Tibial nerve (tissue), 4 donors: ENCODE measurements around the gene DEGS1. TPM values are rescaled to one million over a fixed set of nuclear protein-coding genes. Genes with fewer than 3 reads are reported as not detected.
A peak's percentile ranks its signal among the peaks of the same experiment; 100 is the strongest.
"Not testable (repeated sequence)": the region's sequence is repeated elsewhere in the genome, so short reads cannot be mapped to it uniquely, and the experiment has no call there.

ENCODE experiments used
- DNase-seq, 2 donors: peaks; one replicate each; pipeline ENCODE4 v3.0.0-alpha.2; 2019; ENCODE audit warnings: low spot score in 2 of 2
- H3K27ac ChIP-seq, 4 donors: fragments of 200-600 bp; sonication (generic) in 3 of 4; one replicate each; pipeline ENCODE4 v1.5.1; 2017 to 2019; ENCODE audit warnings: mild to moderate bottlenecking in 1 of 4
- H3K27me3 ChIP-seq, 2 donors: fragments of 200-600 bp; sonication (generic) in 1 of 2; one replicate each; pipeline versions ENCODE4 v1.5.1 to v1.6.0; 2017 to 2019
- H3K36me3 ChIP-seq, 3 donors: fragments of 200-600 bp; sonication (generic); one replicate each; pipeline ENCODE4 v1.5.1; 2018 to 2019
- H3K4me1 ChIP-seq, 4 donors: fragments of 200-600 bp; sonication (generic) in 3 of 4; one replicate each; pipeline ENCODE4 v1.5.1; 2017 to 2019
- H3K4me3 ChIP-seq, 4 donors: fragments of 200-600 bp; sonication (generic) in 3 of 4; one replicate each; pipeline ENCODE4 v1.5.1; 2017 to 2019; ENCODE audit warnings: mild to moderate bottlenecking in 1 of 4, moderate library complexity in 1 of 4
- H3K9me3 ChIP-seq, 4 donors: fragments of 200-600 bp; sonication (generic) in 3 of 4; one replicate each; pipeline ENCODE4 v1.5.1; 2017 to 2019
- EP300 ChIP-seq, 2 donors: sonication (generic); formaldehyde crosslinking; IDR thresholded peaks; one replicate each; pipeline ENCODE4 v1.6.1; 2017; ENCODE audit warnings: antibody characterized with exemption in 2 of 2, mild to moderate bottlenecking in 1 of 2
- POLR2A ChIP-seq, 2 donors: fragments of 450-650 bp; IDR thresholded peaks; one replicate each; pipeline ENCODE4 v1.6.1; 2017; ENCODE audit warnings: antibody characterized with exemption in 2 of 2, mild to moderate bottlenecking in 2 of 2, moderate library complexity in 2 of 2
- WGBS, 2 donors: methylation state at CpG; one replicate each; pipeline ENCODE4 v1.1.5; 2018; 5-methylcytosine and 5-hydroxymethylcytosine counted together
- total RNA-seq, 4 donors: library from RNA; depleted of rRNA; stranded (reverse); fragments of >200 nt; gene quantifications; one replicate each; pipeline ENCODE4 v1.1.0, GENCODE V29; 2016
- TF ChIP-seq, protein P1 (sequence below), 5 experiments: fragments of 200-600 bp in 3 of 5; fragments of 450-650 bp in 2 of 5; sonication (generic) in 3 of 5; IDR thresholded peaks; one replicate each; pipeline ENCODE4 v1.5.1; 2016 to 2019; ENCODE audit warnings: antibody characterized with exemption in 5 of 5, mild to moderate bottlenecking in 3 of 5, moderate library complexity in 2 of 5

DEGS1 gene
- total RNA-seq, 4 donors from 2014 or later: 59.1 to 108 (median 76.7) TPM

- DNase-seq: peak; percentile 20 to 39
- H3K27me3 ChIP-seq: no peaks in the 10 kb centered on the region
- peaks cover 0 to 7% (median 0%) of the 10 kb centered on the region in 3 donors for H3K36me3 ChIP-seq
- peaks cover 0 to 20% (median 17%) of the 10 kb centered on the region in 4 donors for H3K4me1 ChIP-seq
- H3K27ac ChIP-seq: peak overlapping the region in 1 of 4 donors; percentile 25
- no peaks in the 10 kb centered on the region for H3K9me3 ChIP-seq
- TF ChIP-seq EP300 (IDR thresholded peaks at IDR 0.05) (no peak), POLR2A (IDR thresholded peaks at IDR 0.05) (no peak)
- TF ChIP-seq, protein P1, sequence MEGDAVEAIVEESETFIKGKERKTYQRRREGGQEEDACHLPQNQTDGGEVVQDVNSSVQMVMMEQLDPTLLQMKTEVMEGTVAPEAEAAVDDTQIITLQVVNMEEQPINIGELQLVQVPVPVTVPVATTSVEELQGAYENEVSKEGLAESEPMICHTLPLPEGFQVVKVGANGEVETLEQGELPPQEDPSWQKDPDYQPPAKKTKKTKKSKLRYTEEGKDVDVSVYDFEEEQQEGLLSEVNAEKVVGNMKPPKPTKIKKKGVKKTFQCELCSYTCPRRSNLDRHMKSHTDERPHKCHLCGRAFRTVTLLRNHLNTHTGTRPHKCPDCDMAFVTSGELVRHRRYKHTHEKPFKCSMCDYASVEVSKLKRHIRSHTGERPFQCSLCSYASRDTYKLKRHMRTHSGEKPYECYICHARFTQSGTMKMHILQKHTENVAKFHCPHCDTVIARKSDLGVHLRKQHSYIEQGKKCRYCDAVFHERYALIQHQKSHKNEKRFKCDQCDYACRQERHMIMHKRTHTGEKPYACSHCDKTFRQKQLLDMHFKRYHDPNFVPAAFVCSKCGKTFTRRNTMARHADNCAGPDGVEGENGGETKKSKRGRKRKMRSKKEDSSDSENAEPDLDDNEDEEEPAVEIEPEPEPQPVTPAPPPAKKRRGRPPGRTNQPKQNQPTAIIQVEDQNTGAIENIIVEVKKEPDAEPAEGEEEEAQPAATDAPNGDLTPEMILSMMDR (IDR thresholded peaks at IDR 0.05): no peak
- no peak overlapping the region for H3K4me3 ChIP-seq
- 31 to 37% methylated on average over 8 of the region's 8 CpGs for WGBS, 2 donors
Measured at GRCh38 chr1:224203243-224204016, 20.4 kb downstream of the DEGS1 start.

DNA sequence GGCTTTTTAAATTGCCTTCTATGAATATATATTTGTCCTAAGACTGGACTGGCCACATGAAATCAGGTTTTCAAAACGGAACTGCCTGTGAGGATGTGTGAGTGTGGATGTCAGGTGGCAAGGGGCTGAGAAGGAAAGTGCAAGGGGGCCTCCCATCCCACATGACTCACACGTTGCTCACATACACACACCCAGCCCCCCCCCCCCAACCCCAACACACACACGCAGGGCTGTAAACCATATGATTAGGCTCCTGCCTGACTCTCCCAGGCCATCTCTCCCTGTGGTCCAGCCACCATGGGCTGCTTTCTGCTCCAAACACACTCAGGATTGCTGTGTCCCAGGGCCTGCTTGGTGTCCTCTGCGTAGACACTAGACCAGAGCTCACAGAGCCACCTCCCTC, 22.4 kb downstream of the DEGS1 start:
- Histone ChIP-seq H3K9me3 (no peaks in the 10 kb centered on the region), H3K36me3 (peaks cover 0 to 7% (median 0%) of the 10 kb centered on the region in 3 donors), H3K27ac (peak overlapping the region in 3 of 4 donors; percentile 4 to 70 (median 40)), H3K4me1 (peaks cover 0 to 20% (median 17%) of the 10 kb centered on the region in 4 donors), H3K4me3 (no peak overlapping the region), H3K27me3 (no peaks in the 10 kb centered on the region)
- 25 to 33% methylated on average over 3 to 4 of the region's 4 CpGs for WGBS, 2 donors
- no peak for DNase-seq
- TF ChIP-seq POLR2A (IDR thresholded peaks at IDR 0.05) (no peak), EP300 (IDR thresholded peaks at IDR 0.05) (no peak)
- TF ChIP-seq, protein P1 (IDR thresholded peaks at IDR 0.05): no peak

DNA sequence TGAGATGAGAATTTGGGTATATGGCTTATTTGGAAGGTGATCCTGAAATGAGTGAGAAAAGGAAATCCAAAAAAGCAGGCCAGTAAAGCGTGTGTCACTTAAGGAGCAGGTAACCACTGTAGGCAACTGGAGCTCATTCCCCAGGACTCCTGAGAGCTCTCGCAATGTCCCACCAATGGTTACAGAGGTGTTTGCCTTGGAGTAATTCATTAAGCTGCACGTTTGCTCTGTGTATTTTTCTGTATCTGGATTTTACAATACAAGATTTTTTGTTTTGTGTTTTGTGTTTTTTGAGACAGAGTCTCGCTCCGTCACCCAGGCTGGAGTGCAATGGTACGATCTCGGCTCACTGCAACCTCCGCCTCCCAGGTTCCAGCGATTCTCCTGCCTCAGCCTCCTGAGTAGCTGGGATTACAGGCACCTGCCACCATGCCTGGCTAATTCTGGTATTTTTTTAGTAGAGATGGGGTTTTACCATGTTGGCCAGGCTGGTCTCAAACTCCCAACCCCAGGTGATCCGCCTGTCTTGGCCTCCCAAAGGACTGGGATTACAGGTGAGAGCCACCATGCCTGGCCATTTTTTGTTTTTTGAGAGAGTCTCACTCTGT, 23.0 kb downstream of the DEGS1 start:
- Histone ChIP-seq H3K27ac (peak overlapping the region in 3 of 4 donors; percentile 4 to 70 (median 40)), H3K4me1 (peaks cover 0 to 20% (median 17%) of the 10 kb centered on the region in 4 donors)
- 83 to 85% methylated on average over 10 of the region's 10 CpGs for WGBS, 2 donors
- not testable (repeated sequence) for H3K27me3 ChIP-seq, DNase-seq, H3K9me3 ChIP-seq, H3K4me3 ChIP-seq, H3K36me3 ChIP-seq

GRCh38 chr1:224211206-224211962, 28.3 kb downstream of the DEGS1 start:
- Histone ChIP-seq H3K27me3 (no peaks in the 10 kb centered on the region), H3K4me1 (no peaks in the 10 kb centered on the region), H3K27ac (no peak overlapping the region), H3K4me3 (no peak overlapping the region), H3K36me3 (no peaks in the 10 kb centered on the region), H3K9me3 (no peaks in the 10 kb centered on the region)
- no peak for DNase-seq
- WGBS, 2 donors: 49 to 54% methylated on average over 4 of the region's 4 CpGs
- TF ChIP-seq EP300 (IDR thresholded peaks at IDR 0.05) (no peak), POLR2A (IDR thresholded peaks at IDR 0.05) (no peak)
- TF ChIP-seq, protein P1 (IDR thresholded peaks at IDR 0.05): no peak

DNA sequence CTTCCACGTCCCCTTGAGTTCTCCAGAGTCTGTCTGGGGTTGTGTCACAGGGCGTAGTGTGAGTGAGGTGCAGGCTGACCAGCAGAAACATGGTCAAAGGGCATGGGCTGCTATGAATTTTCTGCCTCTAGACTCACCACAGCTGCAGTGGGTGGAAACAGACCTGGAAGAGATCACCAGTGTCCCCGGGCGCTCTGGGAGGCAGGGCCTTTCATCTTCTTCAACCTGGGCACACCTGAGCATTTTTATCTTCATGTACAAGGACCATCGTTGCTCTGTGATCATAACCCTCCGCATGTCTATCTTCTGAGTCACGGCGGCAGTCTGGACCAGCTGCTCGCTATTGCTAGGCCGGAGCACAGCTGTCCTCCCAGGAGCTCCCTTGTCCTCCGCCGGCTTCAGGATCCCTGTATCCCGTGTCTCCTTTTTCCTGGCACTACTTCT, 29.6 kb downstream of the DEGS1 start:
- DNase-seq: no peak
- Histone ChIP-seq H3K4me3 (no peak overlapping the region), H3K4me1 (no peaks in the 10 kb centered on the region), H3K27ac (no peak overlapping the region), H3K27me3 (no peaks in the 10 kb centered on the region), H3K9me3 (no peaks in the 10 kb centered on the region), H3K36me3 (no peaks in the 10 kb centered on the region)
- TF ChIP-seq, protein P1 (IDR thresholded peaks at IDR 0.05): no peak
- 81 to 83% methylated on average over 13 of the region's 13 CpGs for WGBS, 2 donors
